ENCODE data around the gene PKIG.

PKIG gene

GRCh38 chr20:44616604-44616964, 34.2 kb downstream of the PKIG start:
- DNase-seq (ENCODE audit: low read depth in 2 of 3, low spot score in 2 of 3) = no peak

- DNase-seq (ENCODE audit: low read depth in 2 of 3, low spot score in 2 of 3) = no peak
Measured at GRCh38 chr20:44618318-44618731, 35.9 kb downstream of the PKIG start.

DNA sequence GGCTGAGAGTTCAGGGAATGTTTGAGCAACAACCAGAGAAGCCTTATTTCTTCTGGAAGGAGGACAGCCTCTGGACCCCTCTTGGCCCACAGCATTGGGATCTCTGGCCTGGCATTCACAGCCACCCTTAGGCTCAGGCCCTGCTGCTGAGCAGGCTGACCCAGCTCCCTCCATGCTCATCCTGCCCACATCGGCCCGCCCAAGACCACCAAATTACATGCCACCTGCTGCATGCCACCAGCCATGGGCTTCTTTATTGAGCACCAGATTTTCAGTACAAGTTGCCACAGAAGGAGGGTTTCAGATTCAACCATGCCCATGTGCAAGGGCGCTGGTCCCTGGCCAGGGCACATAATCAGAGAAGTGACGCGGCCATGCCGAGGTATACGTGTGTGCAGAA, 36.9 kb downstream of the PKIG start:
- no peak for DNase-seq (ENCODE audit: low read depth in 2 of 3, low spot score in 2 of 3)

GRCh38 chr20:44620030-44620429, 37.7 kb downstream of the PKIG start:
- DNase-seq (ENCODE audit: low read depth in 2 of 3, low spot score in 2 of 3) = no peak

DNA sequence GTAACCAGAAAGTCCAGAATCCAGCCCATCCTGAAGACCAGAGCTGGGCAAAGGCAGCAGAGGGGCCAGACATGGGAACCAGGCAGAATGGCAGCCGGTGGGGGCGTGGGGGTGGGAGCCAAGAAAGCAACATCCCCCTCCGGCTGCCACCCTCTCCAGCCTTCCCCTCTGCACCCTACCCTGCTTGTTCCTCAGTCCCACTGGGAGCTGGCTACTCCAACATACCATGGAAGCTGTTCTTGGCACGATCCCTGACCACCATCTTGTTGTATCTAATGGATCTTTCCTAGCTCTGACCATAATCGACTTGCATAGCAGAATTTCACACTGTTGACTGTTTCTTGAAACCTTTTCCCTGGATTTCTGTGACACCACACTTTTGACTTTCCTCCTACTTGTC, 38.9 kb downstream of the PKIG start:
- no peak for DNase-seq (ENCODE audit: low read depth in 2 of 3, low spot score in 2 of 3)

GRCh38 chr20:44621939-44622338, 39.6 kb downstream of the PKIG start:
- DNase-seq (ENCODE audit: low read depth in 2 of 3, low spot score in 2 of 3) = no peak

DNA sequence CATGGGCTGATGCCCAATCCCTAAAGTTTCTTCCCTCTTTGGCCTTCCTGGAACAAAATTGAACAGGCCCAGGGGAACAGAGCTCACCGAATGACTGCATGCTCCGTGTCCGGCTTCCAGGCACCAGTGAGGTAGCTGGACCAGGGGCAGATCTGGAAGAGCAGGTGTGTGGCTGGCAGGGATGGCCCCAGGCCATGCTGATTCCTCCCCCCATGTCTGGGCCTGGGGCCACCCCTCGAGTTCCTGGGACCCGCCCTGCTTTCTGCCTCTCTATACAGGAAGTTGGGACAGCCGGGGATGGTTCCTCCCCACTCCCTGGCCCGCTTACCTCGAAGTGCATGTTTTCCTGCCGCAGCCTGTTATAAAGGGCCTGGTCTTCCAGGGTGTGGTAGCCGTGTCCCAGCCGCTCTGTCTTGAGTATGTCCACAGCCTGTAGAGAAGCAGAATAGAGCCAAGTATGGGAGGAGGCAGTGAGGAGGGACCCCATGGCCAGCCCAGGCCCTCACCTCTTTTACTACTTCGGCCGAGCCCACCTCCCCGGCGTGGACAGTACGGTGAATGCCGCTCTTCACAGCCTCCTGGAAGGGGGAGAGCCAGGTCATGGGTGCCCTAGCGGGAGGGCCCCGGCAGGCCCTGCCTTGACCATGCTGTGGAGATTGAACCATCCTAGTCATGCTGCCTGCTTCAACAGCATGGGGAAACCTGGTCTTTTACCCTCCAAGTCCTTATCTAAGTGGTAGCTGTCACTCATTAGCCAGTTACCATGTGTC, 40.3 kb downstream of the PKIG start:
- DNase-seq (ENCODE audit: low read depth in 2 of 3, low spot score in 2 of 3) = no peak

- no peak for DNase-seq (ENCODE audit: low read depth in 2 of 3, low spot score in 2 of 3)
Measured at GRCh38 chr20:44624152-44624551, 41.8 kb downstream of the PKIG start.

- DNase-seq (ENCODE audit: low read depth in 2 of 3, low spot score in 2 of 3) = no peak
Measured at GRCh38 chr20:44624743-44625271, 42.4 kb downstream of the PKIG start.

DNA sequence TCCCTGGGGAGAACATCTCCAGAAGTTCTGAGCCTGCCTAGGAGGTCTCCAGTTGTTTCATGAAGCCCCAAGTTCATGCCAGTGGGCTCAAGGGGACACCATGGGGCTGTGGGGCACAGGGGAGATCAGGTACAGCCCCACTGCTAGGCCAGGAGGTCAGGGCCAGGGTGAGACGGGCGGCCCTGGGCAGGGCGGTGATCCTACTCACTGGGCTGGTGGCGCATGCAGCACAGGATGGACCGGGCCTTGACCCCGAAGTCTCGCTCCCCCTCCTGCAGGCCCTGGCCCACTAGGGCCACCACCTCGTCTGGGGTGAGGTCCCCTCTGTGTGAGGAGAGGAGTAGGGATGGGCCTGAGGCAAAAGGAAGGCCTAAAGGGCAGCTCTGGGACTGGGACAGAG, 43.0 kb downstream of the PKIG start:
- DNase-seq (ENCODE audit: low read depth in 2 of 3, low spot score in 2 of 3) = no peak

DNA sequence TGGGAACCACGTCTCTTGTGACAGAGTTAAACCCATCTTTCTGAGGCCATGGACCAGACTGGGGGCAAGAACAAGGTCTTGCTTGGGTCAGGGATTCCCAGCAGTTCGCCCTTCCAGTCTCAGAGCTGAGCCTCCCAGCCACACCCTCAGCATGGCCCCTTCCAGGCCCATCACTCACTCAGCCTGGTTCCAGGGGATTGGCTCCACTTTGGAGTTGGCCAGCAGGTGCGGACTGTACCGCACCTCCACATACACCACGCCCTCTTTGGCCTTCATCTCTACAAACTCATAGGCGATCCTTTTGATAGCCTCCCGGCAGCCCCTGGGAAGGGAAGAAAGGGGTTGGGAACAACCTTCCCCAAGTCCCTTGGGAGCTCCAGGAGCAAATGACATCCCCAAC, 43.9 kb downstream of the PKIG start:
- no peak for DNase-seq (ENCODE audit: low read depth in 2 of 3, low spot score in 2 of 3)

- DNase-seq (ENCODE audit: low read depth in 2 of 3, low spot score in 2 of 3) = no peak
Measured at GRCh38 chr20:44627364-44628010, 45.1 kb downstream of the PKIG start.

DNA sequence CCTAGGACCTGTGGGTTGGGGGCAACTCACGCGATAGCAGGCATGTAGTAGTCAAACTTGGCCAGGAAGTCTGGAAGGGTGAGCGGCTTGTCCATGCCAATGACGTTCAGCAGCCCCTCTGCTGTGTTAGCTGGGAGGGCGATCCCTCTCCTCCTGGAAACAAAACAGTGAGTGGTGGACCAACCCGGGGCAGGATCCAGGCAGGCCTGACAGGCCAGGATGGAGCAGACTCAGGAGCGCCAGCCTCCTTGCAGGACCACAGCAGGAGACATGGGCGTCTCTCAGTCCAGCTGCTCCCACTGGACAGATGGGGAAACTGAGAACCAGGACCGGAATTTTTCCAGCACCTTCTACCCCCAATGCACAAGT, 46.6 kb downstream of the PKIG start:
- DNase-seq (ENCODE audit: low read depth in 2 of 3, low spot score in 2 of 3) = no peak

- no peak for DNase-seq (ENCODE audit: low read depth in 2 of 3, low spot score in 2 of 3)
Measured at GRCh38 chr20:44629542-44629941, 47.2 kb downstream of the PKIG start.

DNA sequence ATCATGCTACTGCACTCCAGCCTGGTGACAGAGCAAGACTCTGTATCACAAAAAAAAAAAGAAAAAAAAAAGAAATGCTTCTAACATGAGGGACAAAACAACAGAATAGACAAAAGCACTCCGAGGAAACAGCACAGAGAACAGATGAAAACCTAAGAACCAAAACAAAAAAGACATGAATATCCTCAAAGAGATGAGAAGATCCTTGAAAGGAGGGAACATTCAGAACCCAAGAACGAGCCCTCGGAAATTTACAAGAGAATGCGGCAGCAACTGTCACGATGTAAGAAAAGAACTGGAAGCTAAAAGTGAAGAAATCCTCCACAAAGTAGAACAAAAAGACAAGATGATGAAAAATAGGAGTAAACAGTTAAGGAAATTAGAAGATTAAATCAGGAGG, 47.9 kb downstream of the PKIG start:
- no peak for DNase-seq (ENCODE audit: low read depth in 2 of 3, low spot score in 2 of 3)

DNA sequence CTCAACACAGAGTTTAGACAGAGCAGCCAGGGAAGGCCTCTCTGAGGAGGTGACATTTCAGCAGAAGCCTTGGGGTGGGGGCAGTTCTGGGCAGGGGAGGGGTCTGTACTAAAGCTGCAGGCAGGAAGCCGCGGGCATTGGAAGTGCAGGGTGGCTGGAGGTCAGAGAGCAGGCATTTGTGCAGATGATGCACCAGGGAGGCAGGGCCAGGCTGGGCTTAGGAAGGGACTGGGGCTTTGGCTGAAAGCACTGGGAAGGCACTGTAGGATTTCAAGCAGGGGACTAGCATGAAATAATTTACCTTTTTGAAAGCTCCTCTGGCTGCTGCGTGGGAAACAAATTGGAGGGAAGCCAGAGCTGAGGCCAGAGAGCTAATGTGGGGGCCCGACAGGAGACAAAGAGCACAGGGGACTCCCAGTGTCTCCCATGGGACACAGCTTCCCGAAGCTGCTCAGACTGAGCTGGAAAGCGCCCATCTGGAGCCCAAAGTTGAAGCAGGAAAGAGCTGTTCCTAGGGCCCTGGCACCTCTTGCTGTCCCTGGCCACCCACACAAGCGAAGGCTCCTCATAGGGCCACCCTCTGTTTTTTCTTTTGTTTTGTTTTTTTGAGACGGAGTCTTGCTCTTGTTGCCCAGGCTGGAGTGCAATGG, 49.8 kb downstream of the PKIG start:
- DNase-seq (ENCODE audit: low read depth in 2 of 3, low spot score in 2 of 3) = no peak

DNA sequence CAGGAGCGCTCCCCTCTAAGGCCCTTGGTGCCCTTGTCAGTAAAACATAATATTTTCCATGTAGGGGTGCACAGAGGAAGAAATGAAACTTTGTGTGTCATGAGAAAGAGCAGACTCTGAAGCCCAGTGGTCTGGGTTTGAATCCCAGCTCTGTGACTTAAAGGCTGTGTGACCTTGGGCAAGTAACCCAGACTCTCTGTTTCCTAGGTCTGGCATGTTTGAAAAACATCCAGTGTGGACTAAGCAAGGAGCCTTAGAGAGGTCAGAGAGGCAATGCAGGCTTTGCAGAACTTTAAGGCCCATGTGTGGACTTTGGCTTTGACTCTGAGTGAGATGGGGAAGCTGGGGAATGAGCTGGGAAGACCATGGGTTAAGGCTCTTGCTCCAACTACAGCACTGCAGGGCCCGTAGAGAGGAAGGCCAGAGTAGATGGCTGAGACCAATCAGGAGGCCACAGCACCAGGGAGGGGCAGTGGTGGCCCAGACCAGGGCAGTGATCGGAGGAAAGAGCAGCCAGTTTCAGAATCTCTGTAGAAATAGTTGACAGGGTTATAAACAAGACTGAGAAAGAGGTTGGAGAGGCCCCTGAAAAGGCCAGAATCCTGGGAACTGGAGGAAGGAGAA, 50.9 kb downstream of the PKIG start:
- no peak for DNase-seq (ENCODE audit: low read depth in 2 of 3, low spot score in 2 of 3)

- no peak for DNase-seq (ENCODE audit: low read depth in 2 of 3, low spot score in 2 of 3)
Measured at GRCh38 chr20:44633872-44634600, 51.7 kb downstream of the PKIG start.

- DNase-seq (ENCODE audit: low read depth in 2 of 3, low spot score in 2 of 3) = no peak
Measured at GRCh38 chr20:44635877-44636276, 53.5 kb downstream of the PKIG start.

DNA sequence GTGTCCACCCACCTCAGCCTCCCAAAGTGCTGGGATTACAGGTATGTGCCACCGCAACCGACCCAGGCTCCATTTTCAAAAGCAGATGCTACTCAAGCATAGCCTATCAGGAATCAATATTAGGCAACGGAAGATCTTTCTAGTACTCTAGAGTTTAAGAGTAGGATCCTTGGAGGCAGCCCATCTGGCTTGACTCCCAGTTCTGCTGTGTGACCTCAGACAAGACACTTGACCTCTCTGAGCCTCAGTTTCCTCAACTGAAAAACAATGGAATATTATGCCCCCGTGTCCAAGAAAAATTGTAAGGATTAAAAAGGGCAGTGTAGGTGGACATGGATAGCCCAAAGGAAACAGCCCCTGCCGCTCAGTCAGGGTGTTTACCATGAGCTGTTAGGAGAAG, 54.7 kb downstream of the PKIG start:
- DNase-seq (ENCODE audit: low read depth in 2 of 3, low spot score in 2 of 3) = no peak

Data from activated CD8-positive, alpha-beta memory T cell treated with anti-CD3 and anti-CD28 coated beads for 48 hours (primary cell).